Activated CD4-positive, alpha-beta T cell treated with anti-CD3 and anti-CD28 coated beads for 24 hours (primary cell): ENCODE data around the gene GUCA1A.
"Not testable (repeated sequence)": the region's sequence is repeated elsewhere in the genome, so short reads cannot be mapped to it uniquely, and the experiment has no call there.

ENCODE experiments used
- DNase-seq, 2 donors: peaks; one replicate each; pipeline ENCODE4 v3.0.0-alpha.2; 2020; ENCODE audit warnings: low read depth in 2 of 2

GUCA1A gene

DNA sequence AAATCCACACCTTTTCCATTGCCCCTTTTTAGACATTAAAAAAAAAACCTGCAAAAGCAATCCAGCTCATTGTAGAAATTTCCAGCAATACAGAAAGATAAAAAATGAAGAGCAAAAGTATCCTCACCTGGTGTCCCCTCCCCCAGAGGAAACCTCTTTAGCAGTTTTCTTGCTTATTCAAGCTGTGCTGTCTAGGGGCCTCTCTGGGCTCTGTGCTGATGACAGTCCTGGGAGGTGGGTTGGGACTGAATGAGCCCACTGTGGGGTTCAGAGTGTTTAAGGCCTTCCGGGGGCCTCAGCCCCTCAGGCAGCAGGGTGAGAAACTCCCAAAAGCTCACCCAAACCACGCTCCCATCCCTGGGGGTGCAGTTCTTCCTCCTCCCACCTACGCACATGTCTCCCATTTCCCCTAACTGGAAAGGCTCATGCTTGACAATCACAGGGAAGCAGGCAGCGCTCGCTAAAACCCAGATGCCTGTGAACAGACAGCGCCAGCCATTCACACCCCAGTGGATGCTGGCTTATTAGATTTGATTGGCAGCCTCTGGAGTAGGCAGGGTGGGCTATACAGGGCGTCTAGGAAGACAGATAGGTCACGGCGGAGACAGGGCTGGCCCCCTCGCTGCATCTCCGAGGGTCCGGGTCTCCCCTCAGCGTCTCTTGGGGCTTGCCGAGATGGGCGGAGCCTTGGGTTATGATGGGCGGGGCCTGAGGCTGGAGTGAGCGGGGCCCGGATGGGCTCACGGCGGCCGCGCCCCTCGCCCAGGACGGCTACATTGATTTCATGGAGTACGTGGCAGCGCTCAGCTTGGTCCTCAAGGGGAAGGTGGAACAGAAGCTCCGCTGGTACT lies 4.6 kb downstream of the GUCA1A start:
- DNase-seq = no peak

DNA sequence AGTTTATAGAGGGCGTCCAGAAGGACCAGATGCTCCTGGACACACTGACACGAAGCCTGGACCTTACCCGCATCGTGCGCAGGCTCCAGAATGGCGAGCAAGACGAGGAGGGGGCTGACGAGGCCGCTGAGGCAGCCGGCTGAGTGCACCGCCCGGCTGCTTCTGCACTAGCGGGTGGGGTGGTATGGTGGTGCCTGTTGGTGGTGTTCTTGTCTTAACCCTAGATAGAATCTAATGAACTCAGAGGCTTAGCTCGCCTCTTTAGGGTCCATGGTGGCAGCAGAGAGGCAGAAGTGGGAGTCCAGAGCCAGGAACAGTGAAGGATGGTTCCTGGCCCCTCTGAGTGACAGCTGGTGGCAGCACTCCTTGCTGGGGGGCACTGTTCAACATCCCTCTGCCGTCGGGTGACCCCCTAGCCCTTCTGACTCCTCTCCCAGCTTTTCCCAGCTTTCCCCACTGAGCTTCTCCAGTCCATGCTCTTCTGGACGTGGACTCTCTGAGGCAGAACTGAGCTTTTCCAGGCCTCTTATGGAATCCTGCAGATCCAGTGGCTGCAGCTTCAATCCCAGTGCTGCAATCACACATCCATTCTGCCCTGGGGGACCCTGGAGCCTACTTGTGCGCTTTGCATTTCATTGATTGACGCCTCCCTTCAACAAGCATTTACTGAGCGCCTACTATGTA lies 6.2 kb downstream of the GUCA1A start:
- DNase-seq = no peak

DNA sequence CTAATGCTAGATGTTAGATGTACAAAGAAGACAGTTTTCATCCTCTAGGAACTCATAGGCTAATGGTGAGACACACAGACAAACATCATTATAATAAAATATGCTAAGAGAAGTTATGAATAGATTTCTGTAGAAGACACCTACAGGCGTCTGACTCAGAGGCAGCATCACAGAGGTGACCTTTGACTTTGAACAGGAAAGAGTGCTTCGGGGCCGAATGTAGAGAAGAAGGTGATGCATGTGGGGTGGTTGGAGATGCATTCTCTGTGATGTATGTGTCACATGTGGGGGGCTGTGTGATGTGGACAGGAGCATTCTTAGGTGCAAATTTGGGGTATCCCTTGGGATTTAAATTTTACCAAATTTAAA lies 6.8 kb downstream of the GUCA1A start:
- no peak for DNase-seq

DNA sequence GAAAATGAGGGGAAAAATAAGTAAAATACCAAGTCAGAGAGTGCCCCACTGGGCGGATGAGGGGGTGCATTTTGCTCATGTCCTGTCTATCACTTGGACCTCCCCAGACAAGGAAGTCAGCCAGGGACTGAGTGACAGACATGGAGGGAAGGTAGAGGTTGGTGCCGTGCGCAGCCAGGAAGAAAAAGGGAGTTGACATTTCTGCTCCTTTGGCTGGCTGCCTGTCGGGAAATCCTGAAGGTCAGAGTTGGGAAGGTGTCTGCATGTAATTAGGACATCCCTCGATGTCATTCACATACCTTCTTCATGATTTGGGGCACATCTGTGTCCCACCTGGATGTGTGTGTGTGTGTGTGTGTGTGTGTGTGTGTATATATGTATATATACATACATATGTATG lies 8.9 kb downstream of the GUCA1A start:
- DNase-seq = no peak

DNA sequence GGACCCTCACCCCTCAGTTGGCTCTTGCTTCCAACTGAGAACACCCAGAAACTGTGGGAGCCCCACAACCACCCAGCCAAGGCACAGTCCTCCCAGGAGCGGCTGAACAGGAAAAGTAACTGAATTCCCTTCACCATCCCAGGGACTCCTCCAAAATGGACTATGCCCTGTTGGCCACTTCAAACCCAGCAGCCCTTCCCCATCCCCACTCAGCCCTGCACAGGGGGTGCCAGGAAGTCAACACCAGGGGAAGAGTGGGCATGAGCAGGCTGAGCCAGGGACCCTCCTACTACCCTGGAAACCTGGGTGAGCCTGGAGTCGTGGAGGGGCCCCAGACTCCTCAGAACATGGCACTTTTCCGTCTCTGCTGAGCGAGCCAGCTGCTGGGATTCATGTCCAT lies 11.3 kb downstream of the GUCA1A start:
- no peak for DNase-seq

DNA sequence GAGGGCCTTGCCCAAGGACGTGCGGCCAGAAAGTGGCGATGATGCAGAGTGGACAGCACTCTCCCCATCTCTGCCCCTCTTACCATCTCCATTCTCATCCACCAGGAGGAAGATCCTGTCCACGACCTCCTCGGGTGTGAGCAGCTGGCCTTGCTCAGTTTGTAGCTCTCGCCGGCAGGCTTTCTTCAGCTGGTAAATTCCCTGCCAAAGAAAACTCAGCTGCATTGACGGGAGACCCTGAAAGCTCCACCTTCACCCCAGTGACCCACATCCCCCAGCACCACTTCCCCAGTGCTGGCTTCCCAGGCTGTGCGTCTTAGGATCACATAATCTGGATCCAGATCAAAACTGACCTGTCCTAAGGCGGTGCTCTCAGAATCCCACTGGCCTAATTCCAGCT lies 12.4 kb downstream of the GUCA1A start:
- DNase-seq = no peak

DNA sequence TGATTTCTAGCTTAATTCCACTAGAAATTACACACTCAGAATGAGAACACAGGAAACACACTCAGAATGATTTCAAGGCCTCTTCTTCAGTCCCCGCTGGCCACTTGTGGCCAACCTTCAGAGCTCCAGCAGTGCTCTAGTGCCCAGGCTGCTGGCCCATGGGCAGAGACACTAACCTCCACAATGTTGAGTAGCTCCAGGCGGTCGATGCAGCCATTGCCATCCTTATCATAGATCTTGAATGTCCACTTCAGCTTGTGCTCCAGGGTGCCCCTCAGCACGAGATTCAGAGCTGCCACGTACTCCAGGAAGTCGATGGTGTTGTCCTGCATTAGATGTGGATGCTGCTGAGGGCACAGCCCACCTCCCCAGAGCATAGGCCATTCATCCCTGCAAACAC lies 15.2 kb downstream of the GUCA1A start:
- DNase-seq = no peak

DNA sequence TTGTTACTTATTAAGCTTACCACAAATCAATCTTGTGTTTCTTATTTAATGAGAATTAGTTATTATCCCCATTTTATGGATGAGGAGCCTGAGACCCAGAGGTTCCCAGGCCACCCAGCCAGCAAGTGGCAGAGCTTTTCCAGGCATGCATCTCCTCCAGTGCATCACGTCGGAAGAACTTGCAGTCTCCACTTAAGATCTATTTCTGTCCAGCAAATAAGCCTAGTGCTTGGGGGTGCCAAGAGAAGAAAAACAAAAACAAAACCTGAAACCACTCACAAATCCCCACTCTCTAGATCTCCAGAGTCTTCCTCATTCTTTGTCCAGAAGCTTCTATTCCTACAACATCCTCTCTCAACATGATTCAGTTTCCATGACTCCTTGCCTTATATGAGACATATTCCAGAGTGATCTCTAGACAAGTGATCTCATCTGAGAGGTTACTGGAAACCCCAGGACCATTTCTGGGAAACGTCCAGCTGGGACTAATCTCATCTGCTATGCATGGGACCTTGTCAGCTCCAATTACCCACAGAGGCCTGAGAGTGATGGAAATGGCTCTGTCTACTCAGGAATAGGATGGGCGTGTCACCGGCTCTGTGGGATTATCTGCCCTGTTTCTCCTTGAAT lies 17.5 kb downstream of the GUCA1A start:
- DNase-seq = no peak

DNA sequence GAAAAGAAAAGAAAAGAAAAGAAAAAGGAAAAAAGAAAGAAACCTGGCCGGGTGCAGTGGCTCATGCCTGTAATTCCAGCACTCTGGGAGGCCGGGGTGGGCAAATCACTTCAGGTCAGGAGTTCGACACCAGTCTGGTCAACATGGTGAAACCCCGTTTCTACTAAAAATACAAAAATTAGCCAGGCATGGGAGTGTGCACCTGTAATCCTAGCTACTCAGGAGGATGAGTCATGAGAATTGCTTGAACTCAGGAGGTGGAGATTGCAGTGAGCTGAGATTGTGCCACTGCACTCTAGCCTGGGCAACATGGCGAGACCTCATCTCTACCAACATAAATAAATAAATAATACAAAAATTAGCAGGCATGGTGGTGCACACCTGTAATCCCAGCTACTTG lies 19.2 kb downstream of the GUCA1A start:
- DNase-seq = not testable (repeated sequence)

DNA sequence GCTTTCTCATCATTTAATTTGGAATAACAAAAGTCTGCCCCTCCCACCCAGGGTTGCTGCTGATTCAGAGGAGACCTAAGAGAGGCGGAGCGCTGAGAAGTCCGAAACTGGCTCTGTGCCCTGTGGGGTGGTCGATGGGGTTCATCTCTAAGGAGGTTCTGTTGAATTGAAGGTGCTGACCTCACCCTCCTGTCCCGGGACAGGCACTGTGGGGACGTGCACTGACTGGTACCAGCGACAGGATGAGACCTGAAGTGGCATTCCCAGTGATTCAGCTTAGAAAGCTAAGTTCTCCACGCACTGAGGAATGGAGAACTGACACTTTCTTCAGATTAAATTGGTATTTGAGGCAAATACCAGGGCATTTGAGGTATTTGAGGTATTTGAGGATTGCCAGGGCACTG lies 20.3 kb downstream of the GUCA1A start:
- no peak for DNase-seq

DNA sequence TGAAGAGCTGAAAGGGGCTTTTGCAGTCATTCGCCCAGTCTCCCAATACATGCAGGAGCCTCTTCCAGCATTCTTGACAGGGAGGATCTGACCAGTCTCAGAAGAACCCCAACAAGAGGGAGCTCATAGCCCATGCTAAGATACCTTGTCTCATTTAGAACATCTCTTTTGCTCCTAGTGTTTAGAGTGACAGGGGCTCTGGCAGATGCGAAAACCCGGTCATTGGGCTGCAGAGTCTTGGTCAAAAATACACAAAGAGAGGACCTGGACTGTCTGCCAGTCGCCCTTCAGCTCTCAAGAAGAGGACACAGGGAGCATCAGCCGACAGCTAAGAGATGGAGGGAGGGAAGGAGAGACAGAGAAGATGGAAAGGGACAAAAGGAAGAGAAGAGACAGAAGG lies 20.9 kb downstream of the GUCA1A start:
- DNase-seq = no peak

DNA sequence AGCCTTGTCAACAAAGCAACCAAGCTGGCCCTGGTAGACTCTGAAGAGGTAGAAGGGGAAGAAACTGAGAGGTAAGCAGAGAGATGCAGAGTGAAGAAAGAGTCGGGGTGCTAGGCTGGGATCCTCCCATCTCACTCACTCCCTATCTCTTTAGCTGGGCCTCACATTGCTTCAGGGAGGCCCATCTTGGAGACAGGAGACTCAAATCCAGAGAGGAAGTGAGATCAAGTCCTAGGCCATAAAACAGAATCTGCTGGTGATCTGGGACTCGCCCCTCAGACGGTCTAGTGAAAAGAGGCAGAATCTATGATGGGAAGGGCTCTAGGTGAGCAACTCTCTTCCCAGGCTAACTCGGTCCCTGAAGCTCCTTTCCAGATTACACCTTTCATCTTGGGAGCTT lies 22.3 kb downstream of the GUCA1A start:
- no peak for DNase-seq

DNA sequence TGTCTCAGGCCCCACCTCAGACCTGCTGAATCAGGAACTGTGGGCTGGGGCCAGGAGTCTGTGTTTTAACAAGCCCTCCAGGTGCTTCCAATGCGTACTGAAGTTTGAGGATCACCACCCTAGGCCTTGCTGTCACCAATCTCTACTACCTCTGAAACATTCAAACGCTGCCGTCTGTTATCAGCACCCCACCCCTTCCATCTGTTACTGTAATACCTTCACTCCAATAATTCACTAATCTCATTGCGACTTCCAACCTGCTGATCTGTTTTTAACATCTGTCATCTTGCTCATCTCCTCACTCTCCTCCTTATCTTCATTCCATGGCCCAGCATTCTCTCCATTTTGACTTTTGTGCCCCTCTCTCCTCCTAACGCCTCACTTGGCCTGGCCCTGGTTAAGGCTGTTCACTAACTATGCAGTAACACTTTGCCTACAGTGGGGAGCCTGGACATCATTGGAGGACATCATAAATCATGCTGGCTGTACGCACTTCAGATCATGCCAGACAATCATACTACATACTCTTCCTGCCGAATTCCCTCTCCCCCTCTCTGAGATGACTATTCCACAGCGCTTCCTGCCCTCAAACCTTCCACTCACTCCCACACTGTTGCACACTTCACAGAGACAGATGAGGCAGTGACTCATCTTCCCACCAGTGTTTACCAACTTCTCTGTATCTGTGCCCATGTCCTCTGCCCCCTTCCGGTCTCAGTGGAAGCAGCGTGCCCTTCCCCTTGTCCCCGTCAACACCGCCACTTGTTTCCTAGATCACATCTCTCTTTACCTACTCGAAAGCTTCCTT lies 24.6 kb downstream of the GUCA1A start:
- no peak for DNase-seq

DNA sequence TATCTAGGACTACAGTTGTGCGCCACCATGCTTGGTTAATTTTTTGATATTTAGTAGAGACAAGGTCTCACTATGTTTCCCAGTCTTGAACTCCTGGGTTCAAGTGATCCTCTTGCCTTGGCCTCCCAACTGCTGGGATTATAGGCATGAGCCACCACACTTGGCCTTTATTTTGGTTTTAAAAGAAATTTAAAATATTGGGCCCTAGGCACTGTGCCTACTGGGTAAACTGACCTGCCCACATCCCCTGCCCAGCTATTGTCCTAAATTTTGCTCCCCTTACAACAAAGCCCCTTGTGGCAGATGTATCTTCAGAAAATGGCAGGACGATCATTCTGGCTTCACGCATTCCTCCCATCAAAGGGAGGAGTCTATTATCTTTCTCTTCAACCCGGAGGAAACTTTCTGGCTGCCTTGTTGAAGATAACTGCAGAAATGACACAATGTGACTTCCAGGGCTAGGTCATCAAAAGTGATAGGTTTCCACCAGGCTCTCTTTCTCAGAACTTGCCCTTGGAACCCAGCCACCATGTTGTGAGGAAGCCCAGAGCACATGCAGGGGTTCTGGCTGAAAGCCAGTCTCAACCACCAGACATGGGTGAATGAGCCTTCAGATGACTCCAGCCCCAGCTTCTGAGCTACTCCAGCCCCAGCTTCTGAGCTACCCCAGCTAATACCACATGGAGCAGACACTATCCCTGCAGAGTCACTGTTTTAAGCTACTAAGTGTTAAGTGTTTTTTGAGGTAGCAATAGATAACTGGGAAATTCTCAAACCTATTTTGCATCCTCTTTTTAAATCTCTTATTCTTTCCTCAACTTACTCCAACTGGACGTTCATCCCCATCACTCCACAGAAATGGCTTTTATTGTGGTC lies 26.2 kb downstream of the GUCA1A start:
- no peak for DNase-seq

DNA sequence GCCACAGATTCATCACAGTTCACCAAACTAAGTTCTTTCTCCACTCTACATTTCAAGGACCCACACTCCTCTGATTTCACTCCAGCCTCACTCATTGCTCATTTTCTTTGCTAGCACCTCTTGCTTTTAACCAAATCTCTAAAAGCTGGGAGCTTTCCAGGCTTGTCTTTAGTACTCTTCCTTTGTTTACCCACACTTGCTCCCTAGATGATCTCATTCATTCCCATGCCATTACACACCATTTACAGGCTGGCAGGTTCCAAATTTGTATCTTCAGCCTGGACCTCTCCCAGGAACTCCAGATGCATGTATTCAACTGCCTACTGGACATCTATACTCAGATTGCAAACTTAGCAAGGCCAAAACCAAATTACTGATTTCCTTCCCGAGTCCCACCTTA lies 26.9 kb downstream of the GUCA1A start:
- DNase-seq = no peak

DNA sequence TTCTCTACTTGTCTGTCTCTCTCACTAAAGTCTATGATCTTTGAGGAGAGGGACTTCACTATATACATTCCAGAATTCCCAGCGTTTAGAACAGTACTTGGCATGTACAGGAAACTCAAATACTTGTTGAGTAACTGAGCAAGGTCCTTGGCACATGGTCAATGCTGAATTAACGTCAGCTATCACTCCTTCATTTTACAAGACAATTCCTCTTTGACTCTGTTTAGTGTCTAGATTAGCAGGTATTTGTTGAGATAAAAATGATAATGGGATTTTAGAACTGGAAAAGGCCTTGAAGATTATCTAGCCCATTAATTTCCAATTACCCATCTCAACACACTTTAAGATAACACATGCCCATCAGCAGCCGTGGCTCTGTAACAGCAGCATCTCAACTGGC lies 28.2 kb downstream of the GUCA1A start:
- no peak for DNase-seq

DNA sequence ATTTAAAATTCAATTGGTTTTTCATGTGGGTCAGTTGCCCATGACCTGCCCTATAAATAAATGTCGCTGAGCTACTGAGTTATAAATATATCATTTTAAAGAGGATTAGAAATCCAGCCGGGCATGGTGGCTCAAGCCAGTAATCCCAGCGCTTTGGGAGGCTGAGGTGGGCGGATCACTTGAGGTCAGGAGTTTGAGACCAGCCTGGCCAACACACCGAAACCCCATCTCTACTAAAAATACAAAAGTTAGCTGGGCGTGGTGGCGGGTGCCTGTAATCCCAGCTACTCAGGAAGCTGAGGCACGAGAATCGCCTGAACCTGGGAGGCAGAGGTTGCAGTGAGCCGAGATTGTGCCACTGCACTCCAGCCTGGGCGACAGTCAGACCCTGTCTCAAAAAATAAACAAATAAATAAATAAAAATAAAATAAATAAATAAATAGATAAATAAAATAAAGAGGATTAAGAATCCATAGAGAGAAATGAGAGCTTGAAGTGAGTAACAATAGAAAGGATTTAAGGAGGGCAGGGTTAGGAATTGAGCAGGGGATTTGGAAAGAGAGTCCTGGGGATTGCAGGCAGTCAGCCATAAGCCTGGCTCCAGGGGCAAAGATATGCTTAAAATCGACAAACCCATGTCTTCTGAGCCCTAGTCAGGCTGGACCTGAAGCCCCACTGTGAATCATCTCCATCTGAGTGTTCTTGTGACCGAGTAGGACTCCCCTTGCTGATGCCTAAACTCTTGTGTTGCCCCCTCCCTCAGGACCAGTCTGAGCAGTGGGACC lies 29.2 kb downstream of the GUCA1A start:
- not testable (repeated sequence) for DNase-seq

DNA sequence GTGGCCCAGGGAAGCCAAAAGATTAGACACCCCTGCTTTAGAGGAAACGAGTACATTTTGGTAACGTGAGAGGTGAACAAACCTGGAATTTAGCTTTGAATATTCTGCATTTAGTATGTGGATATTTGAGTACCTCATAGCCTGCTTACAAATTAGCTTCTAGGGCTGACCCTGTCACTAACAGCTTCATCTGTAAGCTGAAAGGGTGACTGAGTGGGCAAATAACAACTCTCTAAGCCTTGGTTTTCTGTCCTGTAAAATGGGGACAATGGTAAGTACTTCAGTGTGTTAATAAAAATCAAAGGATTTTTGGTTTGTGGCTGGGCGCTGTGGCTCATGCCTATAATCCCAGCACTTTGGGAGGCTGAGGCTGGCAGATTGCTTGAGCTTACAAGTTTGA lies 30.0 kb downstream of the GUCA1A start:
- no peak for DNase-seq

DNA sequence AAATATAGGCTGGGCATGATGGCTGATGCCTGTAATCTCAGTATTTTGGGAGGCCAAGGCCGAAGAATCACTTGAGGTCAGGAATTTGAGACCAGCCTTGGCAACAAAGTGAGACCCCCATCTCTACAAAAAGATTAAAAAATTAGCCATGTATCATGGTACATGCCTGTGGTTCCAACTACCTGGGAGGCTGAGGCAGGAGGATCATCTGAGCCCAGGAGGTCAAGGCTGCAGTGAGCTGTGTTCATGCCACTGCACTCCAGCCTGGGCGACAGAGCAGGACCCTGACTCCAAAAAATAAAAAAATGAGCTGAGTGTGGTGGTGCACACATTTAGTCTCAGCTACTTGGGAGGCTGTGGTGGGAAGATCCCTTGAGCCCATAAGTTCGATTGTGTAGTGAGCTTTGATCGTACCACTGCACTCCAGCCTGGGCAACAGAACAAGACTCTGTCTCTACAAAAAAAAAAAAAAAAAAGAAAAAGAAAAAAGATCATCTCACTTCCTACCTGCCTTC lies 31.7 kb downstream of the GUCA1A start:
- no peak for DNase-seq

DNA sequence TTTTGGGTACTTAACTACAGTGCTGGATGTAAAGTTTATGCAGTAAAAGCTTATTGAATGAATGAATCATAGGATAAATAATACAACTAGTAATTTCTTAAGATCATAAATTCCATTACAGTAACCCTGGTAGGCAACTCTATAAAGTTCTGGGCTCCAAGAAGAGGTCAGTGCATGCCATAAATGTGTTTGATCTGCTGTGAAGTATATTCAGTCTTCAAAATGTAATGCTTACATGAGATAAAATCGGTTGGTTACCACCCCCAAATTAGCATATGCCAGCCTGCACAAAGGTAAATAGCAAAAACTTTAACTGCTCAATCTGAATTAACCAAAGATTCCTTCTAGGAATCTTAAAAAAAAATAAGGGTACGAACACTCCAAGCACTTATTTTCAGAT lies 34.4 kb downstream of the GUCA1A start:
- DNase-seq = not testable (repeated sequence)
